Endothelial cell of umbilical vein (primary cell): ENCODE data around the gene CCNDBP1. TPM values are rescaled to one million over a fixed set of nuclear protein-coding genes. Genes with fewer than 3 reads are reported as not detected.
"Not testable (repeated sequence)": the region's sequence is repeated elsewhere in the genome, so short reads cannot be mapped to it uniquely, and the experiment has no call there.

Source experiments
- BruUV-seq: library from RNA; stranded (reverse); fragments of 400-500 nt; replicated peaks from 2 replicates; lab custom pipeline; 2021; lab: Mats Ljungman, UMichigan
- CTCF ChIA-PET: fragments of 300-600, 350-600 bp; sonication (Branson Sonifier 250); formaldehyde crosslinking; loops from one replicate; lab custom pipeline; 2021; ENCODE audit warnings: antibody characterized with exemption, inconsistent platforms; lab: Charles Lee
- POLR2A ChIA-PET: fragments of 300-600, 350-600 bp; sonication (Branson Sonifier 250); formaldehyde crosslinking; loops from one replicate; lab custom pipeline; 2021; ENCODE audit warnings: antibody characterized with exemption, inconsistent platforms; lab: Charles Lee
- DNase-seq: peaks from one replicate; pipeline ENCODE4 v3.0.0-alpha.2; 2011; ENCODE audit warnings: low read depth, low spot score
- FAIRE-seq: peaks from 2 replicates; lab custom pipeline; 2011; peaks lifted over from hg19 to GRCh38; lab: Jason Lieb, UNC
- H2AFZ ChIP-seq: 2 replicates; pipeline ENCODE4 v1.6.0; 2012; ENCODE audit warnings: low read depth, low read length, control low read depth, inconsistent platforms
- H3K27ac ChIP-seq: 2 replicates; pipeline ENCODE4 v1.5.1; 2011; ENCODE audit warnings: low read depth, mild to moderate bottlenecking, control low read depth, low read length, moderate library complexity; ENCODE audit not compliant: insufficient read depth
- H3K27me3 ChIP-seq, 2 experiments: 2 replicates each; pipeline versions ENCODE4 v1.6.0 to v1.6.1; 2011; ENCODE audit warnings: low read length in 2 of 2, mixed read lengths in 1 of 2; ENCODE audit not compliant: control insufficient read depth in 2 of 2, insufficient read depth in 2 of 2
- H3K36me3 ChIP-seq, 2 experiments: 2 replicates in 1 of 2; 3 replicates in 1 of 2; pipeline ENCODE4 v1.5.1; 2011; ENCODE audit warnings: low read length in 2 of 2, mild to moderate bottlenecking in 1 of 2, moderate library complexity in 1 of 2; ENCODE audit not compliant: control insufficient read depth in 2 of 2, insufficient read depth in 2 of 2; ENCODE audit errors: extremely low read depth in 1 of 2
- H3K4me1 ChIP-seq: 3 replicates; pipeline ENCODE4 v1.5.1; 2011; ENCODE audit warnings: mild to moderate bottlenecking, low read length; ENCODE audit not compliant: control insufficient read depth, insufficient read depth; ENCODE audit errors: extremely low read depth
- H3K4me2 ChIP-seq: 2 replicates; pipeline ENCODE4 v1.6.1; 2011; ENCODE audit warnings: low read length, control low read depth, mixed read lengths; ENCODE audit not compliant: insufficient read depth
- H3K4me3 ChIP-seq, 3 experiments: fragments of 200-600 bp in 1 of 3; sonication (generic), shearing (Covaris generic) in 1 of 3; replicated peaks in 1 of 3; 2 replicates each; pipeline ENCODE4 v1.5.1; 2011 to 2016; ENCODE audit warnings: control low read depth in 3 of 3, low read length in 3 of 3, mild to moderate bottlenecking in 2 of 3, inconsistent platforms in 1 of 3, low read depth in 1 of 3, moderate library complexity in 1 of 3; ENCODE audit not compliant: insufficient read depth in 1 of 3
- H3K79me2 ChIP-seq: 2 replicates; pipeline ENCODE4 v1.6.0; 2012; ENCODE audit warnings: low read length, inconsistent platforms; ENCODE audit not compliant: control insufficient read depth, insufficient read depth
- H3K9ac ChIP-seq: replicated peaks from 2 replicates; pipeline ENCODE3; 2011; ENCODE audit warnings: low read length, control low read depth; ENCODE audit not compliant: insufficient read depth; ENCODE audit errors: extremely low read depth
- H3K9me1 ChIP-seq: replicated peaks from 3 replicates; pipeline ENCODE4 v1.6.0; 2011; ENCODE audit warnings: mild to moderate bottlenecking, low read length; ENCODE audit not compliant: control insufficient read depth, insufficient read depth; ENCODE audit errors: extremely low read depth
- H3K9me3 ChIP-seq: replicated peaks from 2 replicates; pipeline ENCODE4 v1.5.1; 2012; ENCODE audit warnings: low read length, inconsistent platforms; ENCODE audit not compliant: control insufficient read depth, insufficient read depth
- H4K20me1 ChIP-seq: replicated peaks from 2 replicates; pipeline ENCODE3; 2011; ENCODE audit warnings: mild to moderate bottlenecking, low read length; ENCODE audit not compliant: control insufficient read depth, insufficient read depth; ENCODE audit errors: extremely low read depth
- CTCF ChIP-seq, 2 donors: IDR thresholded peaks; 1 replicate in 1 of 2; 2 replicates in 1 of 2; pipeline ENCODE4 v1.5.1; 2011; ENCODE audit warnings: low read length in 2 of 2, mild to moderate bottlenecking in 2 of 2, moderate library complexity in 2 of 2, control low read depth in 1 of 2, inconsistent platforms in 1 of 2, low read depth in 1 of 2; ENCODE audit not compliant: insufficient read depth in 1 of 2; ENCODE audit errors: extremely low read depth in 1 of 2
- GATA2 ChIP-seq: IDR thresholded peaks from 2 replicates; pipeline ENCODE4 v1.7.0; 2011; ENCODE audit warnings: low read depth, mild to moderate bottlenecking, moderate library complexity, mixed read lengths, low read length; ENCODE audit not compliant: insufficient read length, insufficient read depth
- POLR2AphosphoS5 ChIP-seq: IDR thresholded peaks from 2 replicates; pipeline ENCODE4 v1.6.1; 2012; ENCODE audit warnings: low read depth, mild to moderate bottlenecking, control low read depth, low read length, moderate library complexity; ENCODE audit not compliant: insufficient read depth
- dilution Hi-C: fragments of 300-500 bp; cut with MboI; formaldehyde crosslinking; loops from one replicate; pipeline ENCODE4 v1.15.0; 2019; ENCODE audit warnings: low sequenced_read_pairs; ENCODE audit not compliant: extremely low pct_ligation_motif_present
- intact Hi-C: fragments of 100-400 bp; cut with micrococcal nuclease; formaldehyde crosslinking; loops from one replicate; pipeline ENCODE4 v1.10.0; 2022
- polyA plus RNA-seq, 4 experiments: library from polyadenylated mRNA; depleted of rRNA in 3 of 4; stranded (reverse) in 3 of 4; unstranded in 1 of 4; fragments of >200 nt; gene quantifications; 2 replicates each; pipeline versions ENCODE4 v1.2.1 to v1.2.3, GENCODE V29; 2011 to 2012; ENCODE audit warnings: missing spikeins in 1 of 4
- total RNA-seq: library from RNA; stranded (reverse); gene quantifications from 2 replicates; pipeline ENCODE4 v1.2.3, GENCODE V29; 2021

The CCNDBP1 gene
- total and polyA plus RNA-seq, 2 donors (not counting 3 experiments of a cell fraction or from before 2014, with no cell fraction given): 39.9 to 54.9 TPM

- dilution Hi-C loops (no loop called here), intact Hi-C loops (no loop called here)
- no peak overlapping the region for H2AFZ ChIP-seq
- DNase-seq (peak; percentile 42), FAIRE-seq (peak; percentile 62)
- BruUV-seq: no TSS peak
- peak overlapping the region; percentile 3 for H3K4me2 ChIP-seq
- H3K27me3 ChIP-seq: no peaks in the 10 kb centered on the region
- POLR2A ChIA-PET: no interaction called here
- H3K9me1 ChIP-seq: no peaks in the 10 kb centered on the region
- no peaks in the 10 kb centered on the region for H3K36me3 ChIP-seq
- no peaks in the 10 kb centered on the region for H4K20me1 ChIP-seq
- H3K9ac ChIP-seq: no peak overlapping the region
- CTCF ChIA-PET: no interaction called here
- H3K4me1 ChIP-seq: peaks cover 13% of the 10 kb centered on the region
- H3K9me3 ChIP-seq: no peaks in the 10 kb centered on the region
- no peaks in the 10 kb centered on the region for H3K79me2 ChIP-seq
- H3K27ac ChIP-seq: peak overlapping the region; percentile 27
- TF ChIP-seq POLR2AphosphoS5: peak; percentile 17
- peak; percentile 77 for TF ChIP-seq GATA2
- TF ChIP-seq CTCF (IDR thresholded peaks at IDR 0.05; ENCODE audit: extremely low read depth in 1 of 2, insufficient read depth in 1 of 2, low read depth in 1 of 2, low read length in 2 of 2): no peak
- no peak overlapping the region for H3K4me3 ChIP-seq
Observed at GRCh38 chr15:43169888-43170287, 15.3 kb upstream of the CCNDBP1 start.

GRCh38 chr15:43175656-43176309, 9.4 kb upstream of the CCNDBP1 start:
- dilution Hi-C loops, FAIRE-seq: not testable (repeated sequence)
- CTCF ChIA-PET: interaction anchor here (1.3 kb wide), 1 partner anchor 28 kb away, joined by 3 read pairs; no protein-coding TSS in a partner anchor

GRCh38 chr15:43177147-43177546, 8.1 kb upstream of the CCNDBP1 start:
- H3K9me1 ChIP-seq, H3K9me3 ChIP-seq, FAIRE-seq, H3K79me2 ChIP-seq, H3K27me3 ChIP-seq, POLR2A ChIA-PET, H4K20me1 ChIP-seq, H3K4me3 ChIP-seq, H3K36me3 ChIP-seq, BruUV-seq, H2AFZ ChIP-seq, intact Hi-C loops, H3K27ac ChIP-seq, DNase-seq, H3K9ac ChIP-seq, H3K4me1 ChIP-seq, CTCF ChIA-PET, H3K4me2 ChIP-seq, dilution Hi-C loops: not testable (repeated sequence)

More at GRCh38 chr15:43175656-43176309, 9.4 kb upstream of the CCNDBP1 start:
- H4K20me1 ChIP-seq, H3K9me3 ChIP-seq, DNase-seq, H3K4me2 ChIP-seq, H3K27ac ChIP-seq, POLR2A ChIA-PET, H3K79me2 ChIP-seq, H3K36me3 ChIP-seq, H2AFZ ChIP-seq, H3K9me1 ChIP-seq, BruUV-seq, H3K4me1 ChIP-seq, H3K9ac ChIP-seq, intact Hi-C loops, H3K4me3 ChIP-seq, H3K27me3 ChIP-seq: not testable (repeated sequence)
